Measurements from ENCODE around the gene CPZ.
"Not testable (repeated sequence)": the region's sequence is repeated elsewhere in the genome, so short reads cannot be mapped to it uniquely, and the experiment has no call there.

CPZ gene

DNA sequence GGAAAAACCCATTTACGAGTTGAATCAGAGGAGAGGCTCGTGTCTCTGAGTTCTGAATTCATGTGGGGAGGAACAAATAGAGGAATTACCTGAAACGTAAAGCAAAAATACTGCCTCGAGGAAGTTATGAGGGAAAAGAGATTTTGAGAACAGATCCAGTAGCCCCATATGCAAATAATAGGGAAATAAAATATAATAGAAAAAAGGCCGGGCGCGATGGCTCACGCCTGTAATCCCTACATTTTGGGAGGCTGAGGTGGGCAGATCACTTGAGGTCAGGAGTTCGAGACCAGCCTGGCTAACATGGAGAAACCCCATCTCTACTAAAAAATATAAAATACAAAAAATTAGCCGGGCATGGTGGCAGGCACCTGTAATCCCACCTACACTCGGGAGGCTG, 42.2 kb downstream of the CPZ start:
- H3K23ac ChIP-seq (ENCODE audit: low read length); H2BK15ac ChIP-seq (replicated peaks; ENCODE audit: low read depth); H2AK5ac ChIP-seq (ENCODE audit: low read length); H3K18ac ChIP-seq (ENCODE audit: low read length); DNase-seq; H3K79me2 ChIP-seq (ENCODE audit: control insufficient read depth, insufficient read depth, low read length); H3K4me2 ChIP-seq (ENCODE audit: low read length); H3K4me1 ChIP-seq (ENCODE audit: control insufficient read depth, low read depth, low read length); H4K5ac ChIP-seq (ENCODE audit: low read length); H3K79me1 ChIP-seq (ENCODE audit: low read length); H3K27ac ChIP-seq (ENCODE audit: low read depth, low read length); H3K56ac ChIP-seq (ENCODE audit: low read length); H3K27me3 ChIP-seq (ENCODE audit: insufficient read depth, low read length, poor library complexity); H4K8ac ChIP-seq (ENCODE audit: low read depth, low read length); H2BK120ac ChIP-seq (ENCODE audit: low read depth, low read length); H3K4me3 ChIP-seq (ENCODE audit: low read length); H3K36me3 ChIP-seq (ENCODE audit: control insufficient read depth, insufficient read depth, low read length); H2BK5ac ChIP-seq (ENCODE audit: low read length); H3K9ac ChIP-seq (ENCODE audit: low read length); H3K4ac ChIP-seq (ENCODE audit: low read depth, low read length): not testable (repeated sequence)
- WGBS (ENCODE audit: extremely low coverage, insufficient coverage, low lambda C conversion rate), result no CpG with 5 or more reads among the region's 11 CpGs

DNA sequence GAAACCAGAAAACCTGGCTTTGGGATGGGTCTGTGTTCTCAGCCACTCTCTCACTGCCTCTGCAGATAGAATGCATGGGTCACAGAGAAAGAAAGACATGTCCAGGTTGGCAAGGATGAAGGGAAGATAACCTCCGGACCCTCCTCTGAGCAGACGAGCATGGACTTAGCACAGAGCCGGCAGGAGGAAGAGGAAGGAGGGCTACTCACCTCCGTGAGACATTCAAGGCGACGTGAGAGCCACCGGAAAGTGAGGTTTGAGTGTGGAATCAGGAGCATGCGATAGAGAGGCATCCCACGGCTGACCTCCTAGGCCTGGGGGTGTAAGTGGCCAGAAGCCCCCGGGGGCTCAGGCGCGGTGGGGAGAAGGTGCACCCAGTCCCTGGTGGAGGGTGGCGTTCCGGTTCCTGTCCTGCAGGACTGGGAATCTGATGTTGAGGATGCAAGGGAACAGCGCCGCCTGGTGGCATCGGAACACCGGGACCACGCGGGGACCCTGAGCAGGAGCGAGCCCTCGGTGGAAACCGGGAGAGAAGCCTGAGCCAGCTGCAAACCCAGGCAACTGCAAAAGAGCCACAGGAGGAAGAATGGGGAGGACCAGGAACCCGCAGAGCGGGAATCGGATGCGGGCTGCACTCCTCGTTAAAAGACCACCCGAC, 43.5 kb downstream of the CPZ start:
- not testable (repeated sequence) for H4K8ac ChIP-seq (ENCODE audit: low read depth, low read length); H3K56ac ChIP-seq (ENCODE audit: low read length); H4K5ac ChIP-seq (ENCODE audit: low read length); H3K4me1 ChIP-seq (ENCODE audit: control insufficient read depth, low read depth, low read length); H3K4ac ChIP-seq (ENCODE audit: low read depth, low read length); H2BK15ac ChIP-seq (replicated peaks; ENCODE audit: low read depth); H3K18ac ChIP-seq (ENCODE audit: low read length); H3K23ac ChIP-seq (ENCODE audit: low read length); H2BK120ac ChIP-seq (ENCODE audit: low read depth, low read length); H3K9ac ChIP-seq (ENCODE audit: low read length); DNase-seq; H3K79me2 ChIP-seq (ENCODE audit: control insufficient read depth, insufficient read depth, low read length); H3K79me1 ChIP-seq (ENCODE audit: low read length); H3K4me2 ChIP-seq (ENCODE audit: low read length); H3K27ac ChIP-seq (ENCODE audit: low read depth, low read length); H2BK5ac ChIP-seq (ENCODE audit: low read length); H3K36me3 ChIP-seq (ENCODE audit: control insufficient read depth, insufficient read depth, low read length); H2AK5ac ChIP-seq (ENCODE audit: low read length); H3K4me3 ChIP-seq (ENCODE audit: low read length); H3K27me3 ChIP-seq (ENCODE audit: insufficient read depth, low read length, poor library complexity)
- no CpG with 5 or more reads among the region's 29 CpGs for WGBS (ENCODE audit: extremely low coverage, insufficient coverage, low lambda C conversion rate)

DNA sequence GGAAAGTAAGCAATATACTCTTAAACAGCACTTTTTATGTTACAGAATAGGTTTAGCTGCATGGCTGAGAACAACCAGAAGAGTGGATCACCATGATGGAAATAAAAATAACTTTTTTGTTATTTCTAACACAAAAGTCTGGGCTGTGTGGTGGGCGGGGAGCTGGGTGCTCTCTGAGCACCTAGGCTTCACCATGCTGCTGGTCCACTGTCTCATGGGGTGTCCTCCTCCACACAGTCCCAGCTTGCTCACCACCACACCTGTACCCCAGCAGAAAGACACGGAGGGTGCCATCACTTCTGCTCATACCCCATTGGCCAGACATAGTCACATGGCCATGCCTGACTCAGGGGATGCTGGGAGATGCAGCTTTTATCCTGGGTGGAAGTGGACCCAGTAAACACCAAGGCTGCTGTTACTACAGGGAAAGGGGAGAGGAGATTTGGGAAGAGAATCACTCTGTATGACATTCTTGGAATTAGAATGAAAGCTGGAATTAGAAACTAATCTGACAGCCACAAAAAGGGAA, 45.0 kb downstream of the CPZ start:
- Histone ChIP-seq H4K8ac (ENCODE audit: low read depth, low read length) (no peak overlapping the region), H3K27ac (ENCODE audit: low read depth, low read length) (no peak overlapping the region)

DNA sequence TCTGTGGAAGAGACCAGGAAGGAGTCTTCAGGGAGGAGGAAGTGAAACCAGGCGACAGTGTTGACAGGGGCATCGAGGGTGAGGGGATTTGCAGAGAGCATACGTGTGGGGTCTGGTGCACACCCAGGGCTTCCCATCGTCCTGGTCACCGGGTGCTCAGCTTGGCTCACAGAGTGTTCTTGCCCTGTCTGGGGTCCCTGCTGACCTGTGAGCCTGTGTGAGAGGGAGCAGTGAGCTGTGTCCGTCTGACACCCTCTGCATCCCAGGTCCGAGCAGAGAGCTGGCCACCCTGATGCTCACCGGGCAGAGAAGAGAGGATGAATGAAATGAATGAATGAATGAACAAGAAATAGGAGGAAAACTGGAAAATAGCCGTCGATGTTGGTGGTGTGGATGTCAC, 46.5 kb downstream of the CPZ start:
- Histone ChIP-seq H2BK5ac (ENCODE audit: low read length) (no peak overlapping the region), H3K4me1 (ENCODE audit: control insufficient read depth, low read depth, low read length) (no peaks in the 10 kb centered on the region), H3K36me3 (ENCODE audit: control insufficient read depth, insufficient read depth, low read length) (no peaks in the 10 kb centered on the region), H3K56ac (ENCODE audit: low read length) (no peak overlapping the region), H4K8ac (ENCODE audit: low read depth, low read length) (no peak overlapping the region), H3K9ac (ENCODE audit: low read length) (no peak overlapping the region), H3K4me3 (ENCODE audit: low read length) (no peak overlapping the region), H3K18ac (ENCODE audit: low read length) (no peak overlapping the region), H3K79me2 (ENCODE audit: control insufficient read depth, insufficient read depth, low read length) (no peaks in the 10 kb centered on the region), H3K23ac (ENCODE audit: low read length) (no peak overlapping the region), H3K27me3 (ENCODE audit: insufficient read depth, low read length, poor library complexity) (no peaks in the 10 kb centered on the region), H2BK15ac (replicated peaks; ENCODE audit: low read depth) (no peak overlapping the region), H2BK120ac (ENCODE audit: low read depth, low read length) (no peak overlapping the region), H3K4ac (ENCODE audit: low read depth, low read length) (no peak overlapping the region), H3K27ac (ENCODE audit: low read depth, low read length) (no peak overlapping the region), H4K5ac (ENCODE audit: low read length) (no peak overlapping the region), H3K79me1 (ENCODE audit: low read length) (no peaks in the 10 kb centered on the region), H3K4me2 (ENCODE audit: low read length) (no peak overlapping the region), H2AK5ac (ENCODE audit: low read length) (no peak overlapping the region)
- DNase-seq, result no peak
- no CpG with 5 or more reads among the region's 10 CpGs for WGBS (ENCODE audit: extremely low coverage, insufficient coverage, low lambda C conversion rate)

More for the DNA sequence above, 45.0 kb downstream of the CPZ start:
- Histone ChIP-seq H4K5ac (ENCODE audit: low read length) (no peak overlapping the region), H2BK120ac (ENCODE audit: low read depth, low read length) (no peak overlapping the region), H2BK5ac (ENCODE audit: low read length) (no peak overlapping the region), H3K23ac (ENCODE audit: low read length) (no peak overlapping the region), H3K56ac (ENCODE audit: low read length) (no peak overlapping the region), H3K4ac (ENCODE audit: low read depth, low read length) (no peak overlapping the region), H3K79me1 (ENCODE audit: low read length) (no peaks in the 10 kb centered on the region), H3K9ac (ENCODE audit: low read length) (no peak overlapping the region), H3K4me2 (ENCODE audit: low read length) (no peak overlapping the region), H3K4me3 (ENCODE audit: low read length) (no peak overlapping the region), H3K18ac (ENCODE audit: low read length) (no peak overlapping the region), H2AK5ac (ENCODE audit: low read length) (no peak overlapping the region), H3K36me3 (ENCODE audit: control insufficient read depth, insufficient read depth, low read length) (no peaks in the 10 kb centered on the region), H3K79me2 (ENCODE audit: control insufficient read depth, insufficient read depth, low read length) (no peaks in the 10 kb centered on the region), H3K27me3 (ENCODE audit: insufficient read depth, low read length, poor library complexity) (no peaks in the 10 kb centered on the region), H3K4me1 (ENCODE audit: control insufficient read depth, low read depth, low read length) (no peaks in the 10 kb centered on the region), H2BK15ac (replicated peaks; ENCODE audit: low read depth) (no peak overlapping the region)
- no CpG with 5 or more reads among the region's 2 CpGs for WGBS (ENCODE audit: extremely low coverage, insufficient coverage, low lambda C conversion rate)
- DNase-seq, result no peak

DNA sequence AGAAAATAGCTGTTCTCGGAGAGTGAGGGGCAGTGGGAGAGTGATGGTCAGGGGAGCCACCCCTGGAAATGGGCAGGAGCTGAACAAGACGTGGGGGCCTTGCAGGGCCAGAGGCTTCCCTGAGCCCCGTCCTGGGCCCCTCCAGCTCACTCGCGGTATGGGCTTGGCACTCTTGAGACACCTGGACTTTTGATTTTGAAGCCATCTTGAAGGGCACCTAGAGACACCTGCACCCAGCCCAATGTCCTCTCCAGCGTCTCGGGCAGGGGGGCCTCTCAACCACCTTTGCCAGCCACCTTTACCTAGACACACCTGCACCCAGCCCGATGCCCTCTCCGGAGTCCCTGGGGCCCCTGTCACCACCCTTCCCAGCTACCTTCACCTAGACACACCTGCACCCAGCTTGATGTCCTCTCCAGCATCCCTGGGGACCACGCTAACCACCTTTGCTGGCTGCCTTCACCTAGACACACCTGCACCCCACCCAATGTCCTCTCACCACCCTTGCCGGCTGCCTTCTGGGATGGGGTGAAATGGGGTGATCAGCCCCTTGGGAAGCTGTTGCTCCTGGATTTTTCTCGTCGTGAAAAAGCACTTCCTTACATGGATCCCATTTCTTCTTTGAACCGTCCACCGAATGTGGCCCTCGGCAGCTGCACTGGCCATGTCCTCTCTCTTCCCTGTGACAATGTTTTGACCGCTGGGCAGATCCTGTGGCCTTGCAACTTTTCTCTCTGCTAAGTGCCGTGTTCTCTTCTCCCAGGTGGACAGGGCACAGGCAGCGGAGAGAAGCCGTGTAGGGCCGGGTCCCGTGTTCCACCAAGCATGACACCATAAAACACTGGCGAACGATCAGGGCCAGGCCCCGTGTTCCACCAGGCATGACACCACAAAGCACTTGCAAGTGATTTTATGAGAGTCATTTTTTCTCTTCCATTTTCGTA, 47.5 kb downstream of the CPZ start:
- Histone ChIP-seq H3K27me3 (ENCODE audit: insufficient read depth, low read length, poor library complexity) (no peaks in the 10 kb centered on the region), H3K23ac (ENCODE audit: low read length) (no peak overlapping the region), H3K56ac (ENCODE audit: low read length) (no peak overlapping the region), H3K4me2 (ENCODE audit: low read length) (no peak overlapping the region), H3K4me3 (ENCODE audit: low read length) (no peak overlapping the region), H3K79me1 (ENCODE audit: low read length) (no peaks in the 10 kb centered on the region), H3K36me3 (ENCODE audit: control insufficient read depth, insufficient read depth, low read length) (no peaks in the 10 kb centered on the region), H2BK5ac (ENCODE audit: low read length) (no peak overlapping the region), H4K5ac (ENCODE audit: low read length) (no peak overlapping the region), H2AK5ac (ENCODE audit: low read length) (no peak overlapping the region), H3K79me2 (ENCODE audit: control insufficient read depth, insufficient read depth, low read length) (no peaks in the 10 kb centered on the region), H2BK120ac (ENCODE audit: low read depth, low read length) (no peak overlapping the region), H2BK15ac (replicated peaks; ENCODE audit: low read depth) (no peak overlapping the region), H4K8ac (ENCODE audit: low read depth, low read length) (no peak overlapping the region), H3K4me1 (ENCODE audit: control insufficient read depth, low read depth, low read length) (no peaks in the 10 kb centered on the region), H3K27ac (ENCODE audit: low read depth, low read length) (no peak overlapping the region), H3K4ac (ENCODE audit: low read depth, low read length) (no peak overlapping the region), H3K18ac (ENCODE audit: low read length) (no peak overlapping the region), H3K9ac (ENCODE audit: low read length) (no peak overlapping the region)
- WGBS (ENCODE audit: extremely low coverage, insufficient coverage, low lambda C conversion rate), result no CpG with 5 or more reads among the region's 26 CpGs
- DNase-seq, result no peak
